GM15510 (cell line): Measurements from ENCODE around the gene COL5A3.

Source experiments
- POLR2A ChIP-seq: IDR thresholded peaks from 3 replicates; pipeline ENCODE4 v1.6.1; 2011; ENCODE audit warnings: borderline replicate concordance; ENCODE audit not compliant: insufficient read length; ENCODE audit errors: extremely low read depth

The COL5A3 gene

DNA sequence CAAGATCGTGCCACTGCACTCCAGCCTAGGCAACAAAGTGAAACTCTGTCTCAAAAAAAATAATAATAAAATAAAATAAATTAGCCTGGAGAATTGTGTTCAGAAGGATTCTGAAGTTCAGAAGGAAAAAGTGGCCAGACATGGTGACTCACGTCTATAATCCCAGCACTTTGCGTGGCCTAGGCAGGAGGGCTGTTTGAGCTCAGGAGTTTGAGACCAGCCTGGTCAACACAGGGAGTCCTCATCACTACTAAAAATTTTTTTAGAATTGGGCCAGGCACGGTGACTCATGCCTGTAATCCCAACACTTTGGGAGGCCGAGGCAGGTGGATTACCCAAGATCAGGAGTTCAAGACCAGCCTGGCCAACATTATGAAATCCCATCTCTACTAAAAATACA is 8.9 kb upstream of the COL5A3 start:
- no peak for TF ChIP-seq POLR2A

DNA sequence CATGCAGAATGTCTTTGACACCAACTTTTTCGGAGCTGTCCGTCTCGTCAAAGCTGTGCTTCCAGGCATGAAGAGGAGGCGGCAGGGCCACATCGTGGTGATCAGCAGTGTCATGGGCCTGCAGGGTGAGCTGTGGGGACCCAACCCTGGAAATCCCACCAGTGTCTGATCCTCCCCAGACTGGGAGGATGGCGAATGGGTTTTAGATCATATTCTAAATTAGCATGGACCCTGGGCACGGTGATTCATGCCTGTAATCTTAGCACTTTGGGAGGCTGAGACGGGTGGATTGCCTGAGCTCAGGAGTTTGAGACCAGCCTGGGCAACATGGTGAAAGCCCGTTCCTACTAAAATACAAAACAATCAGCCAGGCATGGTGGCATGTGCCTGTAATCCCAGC is 8.5 kb upstream of the COL5A3 start:
- TF ChIP-seq POLR2A = no peak

DNA sequence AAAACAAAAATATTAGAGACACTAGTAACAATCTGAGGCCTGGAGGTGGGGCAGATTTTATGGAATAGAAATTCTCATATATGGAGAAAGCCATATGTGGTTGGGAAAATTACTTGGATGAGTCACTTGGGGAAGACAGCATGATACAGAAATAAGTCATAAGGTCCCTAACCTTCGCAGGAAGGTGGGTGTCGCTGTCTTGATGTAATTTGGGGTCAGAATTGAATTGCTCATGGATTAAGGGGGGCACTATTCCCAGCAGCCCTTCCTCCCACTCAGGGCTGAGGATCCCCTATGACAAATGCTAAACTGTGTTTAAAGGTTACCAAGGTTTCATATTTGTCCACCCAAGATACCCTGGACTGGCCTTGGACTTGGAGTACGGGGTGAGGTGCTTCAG is 8.0 kb upstream of the COL5A3 start:
- no peak for TF ChIP-seq POLR2A

- no peak for TF ChIP-seq POLR2A
These were observed 3.7 kb upstream of the COL5A3 start for GRCh38 chr19:10013834-10014618.

DNA sequence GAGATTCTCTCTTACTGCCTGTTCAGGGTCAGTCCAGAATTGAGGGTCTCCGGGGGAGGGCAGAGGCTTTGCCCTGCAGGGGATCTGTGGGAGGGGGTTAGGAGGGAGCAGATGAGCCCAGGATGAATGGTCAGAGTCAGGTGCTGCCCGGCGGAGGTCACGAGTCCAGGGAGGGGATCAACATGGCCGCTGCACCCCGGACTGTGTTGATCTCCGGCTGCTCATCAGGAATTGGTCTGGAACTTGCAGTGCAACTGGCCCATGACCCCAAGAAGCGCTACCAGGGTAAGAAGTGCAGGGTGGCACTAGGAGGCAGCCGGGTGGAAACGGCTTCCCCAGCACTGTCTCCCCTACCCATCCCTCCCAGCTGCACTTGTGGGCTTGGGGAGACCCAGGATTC is 3.0 kb upstream of the COL5A3 start, which contains the start of gene RDH8:
RDH8 (plus strand) TSS at position 168 of the 400 bp plus-strand sequence; CDS start at position 183, 15 bp downstream.
- TF ChIP-seq POLR2A = no peak

DNA sequence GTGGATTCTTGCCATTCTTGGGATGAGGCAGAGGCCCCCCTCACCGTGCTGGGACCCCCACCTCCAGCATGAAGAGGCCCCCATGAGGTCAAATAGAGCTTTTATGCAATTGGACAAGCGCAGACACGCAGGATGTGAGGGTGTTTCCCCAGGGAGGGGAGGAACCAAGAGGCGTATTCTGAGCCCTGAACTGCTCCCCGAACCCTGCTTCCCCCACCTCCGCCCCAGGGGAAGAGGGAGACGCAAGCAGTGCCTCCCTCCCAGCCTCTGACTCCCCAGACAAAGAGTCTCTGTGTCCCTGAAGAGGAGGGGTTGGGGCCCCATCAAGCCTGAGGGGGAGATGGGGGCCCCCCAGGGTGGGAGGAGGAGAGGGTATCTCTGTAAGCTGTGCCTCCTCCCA is 1.7 kb upstream of the COL5A3 start:
- TF ChIP-seq POLR2A = no peak

DNA sequence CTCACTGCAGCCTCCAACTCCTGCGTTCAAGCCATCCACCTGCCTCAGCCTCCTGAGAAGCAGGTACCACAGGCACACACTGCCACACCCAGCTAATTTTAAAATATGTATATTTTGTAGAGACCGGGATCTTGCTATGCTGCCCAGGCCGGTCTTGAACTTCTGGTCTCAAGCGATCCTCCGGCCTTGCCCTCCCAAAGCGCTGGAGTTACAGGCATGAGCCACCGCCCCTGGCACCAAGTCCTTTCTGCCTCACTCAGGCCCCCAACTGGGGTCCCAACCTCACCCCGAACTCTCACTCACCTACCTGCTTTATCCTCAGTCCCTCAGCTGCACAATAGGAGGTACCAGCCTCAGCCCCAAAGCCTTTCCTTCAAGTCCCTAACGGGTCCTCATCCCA is 635 bp upstream of the COL5A3 start:
- TF ChIP-seq POLR2A = no peak

DNA sequence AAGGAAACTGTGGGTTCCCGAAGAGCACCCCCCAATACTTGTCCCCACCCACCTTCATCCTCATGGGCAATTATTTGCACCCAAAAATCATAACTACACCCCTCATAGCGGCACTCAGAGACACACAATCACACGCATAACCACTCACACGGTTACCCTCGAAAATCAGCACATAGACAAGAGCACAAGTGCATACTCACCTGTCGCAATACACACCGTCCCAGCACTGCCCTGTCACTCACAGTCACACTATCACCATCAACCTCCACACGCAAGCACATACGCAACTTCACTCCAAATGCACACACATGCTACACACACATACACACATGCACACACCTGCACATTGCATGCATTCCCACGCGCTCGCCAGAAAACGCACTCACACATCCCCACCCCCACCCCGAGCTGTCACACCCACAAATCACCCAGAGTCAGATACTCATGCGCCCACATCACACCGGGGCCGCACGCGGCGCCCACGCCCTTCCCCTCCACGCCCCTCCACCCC is 535 bp downstream of the COL5A3 start:
- no peak for TF ChIP-seq POLR2A

DNA sequence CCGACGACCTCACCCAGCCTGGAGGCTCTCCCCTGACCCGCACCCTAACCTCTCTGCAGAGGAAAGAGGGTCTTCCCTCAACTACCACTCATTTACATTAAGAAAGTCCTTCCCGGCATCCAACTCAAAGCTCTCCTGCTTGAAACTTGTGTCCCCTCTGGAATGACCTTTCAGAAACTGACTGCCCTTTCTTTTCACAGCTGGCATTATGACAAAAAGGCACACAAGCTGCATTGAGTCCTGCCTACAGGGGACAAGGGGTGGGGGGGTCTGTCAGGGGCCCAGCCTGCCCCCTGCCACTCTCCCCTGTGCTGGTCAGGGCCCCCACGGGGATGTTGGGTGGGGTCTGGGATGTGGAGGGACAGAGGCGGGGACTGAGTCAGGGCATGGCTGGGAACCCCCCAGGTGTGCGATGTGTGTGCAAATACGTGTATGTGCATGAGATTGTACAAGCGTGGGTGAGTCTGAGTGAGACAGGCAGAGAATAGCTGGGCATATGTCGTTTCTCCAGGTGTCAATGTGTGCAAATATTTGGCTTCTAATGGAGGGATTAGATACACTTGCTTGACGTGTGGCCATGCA is 2.0 kb downstream of the COL5A3 start:
- TF ChIP-seq POLR2A = no peak

GRCh38 chr19:10007371-10008183 is 2.7 kb downstream of the COL5A3 start:
- TF ChIP-seq POLR2A = no peak

DNA sequence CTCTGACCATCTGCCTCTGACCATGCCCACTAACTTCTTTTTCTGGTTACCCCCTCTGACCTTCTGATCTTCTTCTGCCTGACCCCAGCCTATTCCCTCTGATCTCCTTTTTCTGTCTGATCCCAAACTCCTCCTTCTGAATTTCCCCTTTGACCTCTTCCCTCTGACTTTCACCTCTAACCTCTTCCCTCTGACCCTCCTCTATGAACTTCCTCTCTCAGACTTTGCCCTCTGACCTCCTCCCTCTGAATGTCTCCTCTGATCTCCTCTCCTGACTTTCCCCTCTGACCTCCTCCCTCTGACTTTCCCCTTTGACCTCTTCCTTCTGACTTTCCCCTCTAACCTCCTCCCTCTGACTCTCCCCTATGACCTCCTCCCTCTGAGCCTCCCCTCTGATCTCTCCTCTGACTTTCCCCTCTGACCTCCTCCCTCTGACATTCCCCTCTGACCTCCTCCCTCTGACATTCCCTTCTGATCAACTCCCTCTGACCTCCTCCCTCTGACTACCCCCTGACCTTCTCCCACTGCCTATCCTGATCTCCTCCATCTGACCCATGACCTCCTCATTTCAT is 3.5 kb downstream of the COL5A3 start:
- no peak for TF ChIP-seq POLR2A

- TF ChIP-seq POLR2A = no peak
These were observed 4.0 kb downstream of the COL5A3 start for GRCh38 chr19:10006335-10006708.

DNA sequence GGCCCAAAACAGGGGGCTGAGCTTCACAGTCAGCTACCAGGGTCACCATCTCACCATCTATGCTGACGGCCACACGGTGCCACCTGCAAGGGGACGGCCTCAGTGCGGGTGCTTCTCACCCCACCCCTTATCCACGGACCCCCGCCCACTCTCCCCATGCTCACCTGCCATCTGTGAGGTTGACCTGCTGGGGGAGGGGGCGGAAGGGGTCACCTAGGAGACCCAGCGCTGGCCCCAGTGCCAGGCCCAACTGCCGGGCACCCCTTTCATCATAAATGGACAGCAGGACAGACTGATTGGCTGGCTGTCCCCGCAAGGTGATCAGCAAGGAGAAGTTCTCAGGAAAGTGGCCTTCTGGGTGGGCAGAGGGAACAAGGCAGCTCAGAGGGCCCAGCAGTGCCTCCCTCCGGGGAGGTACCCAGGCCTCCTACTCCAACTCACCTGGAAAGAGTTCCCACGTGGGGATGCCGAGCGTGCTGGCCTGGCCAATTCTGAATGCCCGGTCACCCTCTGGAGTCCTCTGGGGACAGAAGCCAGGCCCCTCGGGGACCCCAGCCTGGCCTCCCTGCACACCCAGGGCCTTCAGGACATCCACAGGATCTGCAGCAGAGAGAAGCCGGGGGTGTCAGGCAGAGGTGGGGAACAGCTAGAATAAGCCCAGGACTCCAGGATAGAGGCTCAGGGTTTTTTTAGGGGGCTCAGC is 4.5 kb downstream of the COL5A3 start:
- no peak for TF ChIP-seq POLR2A

DNA sequence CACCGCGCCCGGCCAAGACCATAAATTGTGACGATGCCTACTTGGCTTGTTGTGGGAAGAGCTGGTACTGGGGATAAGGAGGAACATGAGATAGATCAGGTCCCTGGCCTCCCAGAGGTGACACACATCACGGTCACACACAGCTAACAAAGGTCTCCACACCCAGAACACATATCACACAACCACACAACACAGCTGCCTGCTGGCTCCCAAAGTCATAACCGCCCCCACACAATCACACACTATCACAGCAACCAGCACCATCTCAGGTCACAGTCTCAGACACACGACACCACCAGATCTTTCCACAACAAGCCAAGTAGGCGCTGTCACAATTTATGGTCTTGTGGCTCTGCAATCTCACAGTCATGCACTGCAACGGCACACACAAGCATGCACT is 5.7 kb downstream of the COL5A3 start:
- TF ChIP-seq POLR2A = no peak

GRCh38 chr19:10003271-10003670 is 7.0 kb downstream of the COL5A3 start:
- no peak for TF ChIP-seq POLR2A

DNA sequence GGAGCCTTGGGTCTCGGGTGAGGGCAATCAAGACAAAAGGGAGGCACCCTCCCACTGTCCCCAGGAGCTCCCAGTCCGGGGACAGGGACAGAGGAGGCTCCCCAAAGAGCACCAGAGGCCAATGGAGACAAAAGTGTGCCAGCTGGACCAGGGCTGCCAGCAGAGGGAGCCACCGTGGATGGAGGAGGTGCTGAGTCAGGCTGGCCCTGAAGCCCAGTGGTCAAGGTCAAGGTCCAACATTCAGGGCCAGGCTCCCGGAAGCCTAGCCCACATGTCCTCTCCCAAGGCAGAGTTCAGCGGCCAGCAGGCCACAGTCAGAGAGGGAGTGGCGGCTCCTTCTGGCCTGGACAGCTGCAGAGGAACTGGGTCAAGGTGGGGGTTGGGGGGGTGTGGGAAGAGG is 8.4 kb downstream of the COL5A3 start:
- TF ChIP-seq POLR2A = no peak
